Measurements from ENCODE around the gene MVB12A.

The MVB12A gene

GRCh38 chr19:17405250-17406045 lies 14.4 kb upstream of the MVB12A start, which contains the start of gene BST2:
Gene BST2 (minus strand): TSS chr19:17405630. CDS start chr19:17405575, 55 bp downstream.
- DNase-seq: no peak

- no peak for DNase-seq
Observed at GRCh38 chr19:17406046-17406886, 13.6 kb upstream of the MVB12A start.

- no peak for DNase-seq
Observed at GRCh38 chr19:17406887-17407196, 13.0 kb upstream of the MVB12A start.

- no peak for DNase-seq
Observed at GRCh38 chr19:17409990-17410389, 9.9 kb upstream of the MVB12A start.

- DNase-seq: no peak
Observed at GRCh38 chr19:17411801-17412200, 8.0 kb upstream of the MVB12A start.

GRCh38 chr19:17414097-17414496 lies 5.8 kb upstream of the MVB12A start:
- DNase-seq: no peak

GRCh38 chr19:17415121-17415520 lies 4.7 kb upstream of the MVB12A start:
- no peak for DNase-seq

GRCh38 chr19:17418710-17419109 lies 1.1 kb upstream of the MVB12A start:
- no peak for DNase-seq

- DNase-seq: no peak
Observed at GRCh38 chr19:17419154-17419620, 660 bp upstream of the MVB12A start.

GRCh38 chr19:17420475-17420924 lies 653 bp downstream of the MVB12A start:
- DNase-seq: peak; percentile 22

GRCh38 chr19:17421942-17422341 lies 2.1 kb downstream of the MVB12A start:
- DNase-seq: no peak

- DNase-seq: no peak
Observed at GRCh38 chr19:17423429-17424208, 3.8 kb downstream of the MVB12A start.

GRCh38 chr19:17424743-17425365 lies 5.0 kb downstream of the MVB12A start:
- peak; percentile 51 for DNase-seq

GRCh38 chr19:17429641-17430113 lies 9.8 kb downstream of the MVB12A start:
- DNase-seq: no peak

GRCh38 chr19:17431417-17431816 lies 11.6 kb downstream of the MVB12A start:
- DNase-seq: no peak

GRCh38 chr19:17435218-17435617 lies 15.4 kb downstream of the MVB12A start:
- no peak for DNase-seq

GRCh38 chr19:17436094-17436873 lies 16.4 kb downstream of the MVB12A start:
- DNase-seq: no peak

GRCh38 chr19:17436874-17437267 lies 17.0 kb downstream of the MVB12A start:
- DNase-seq: no peak

GRCh38 chr19:17441241-17442021 lies 21.6 kb downstream of the MVB12A start:
- peak; percentile 5 for DNase-seq

GRCh38 chr19:17445526-17446165 lies 25.8 kb downstream of the MVB12A start:
- DNase-seq: no peak
